ENCODE measurements around the gene SAT1. TPM values are rescaled to one million over a fixed set of nuclear protein-coding genes. Genes with fewer than 3 reads are reported as not detected.

Gene SAT1
- total RNA-seq, 4 donors from 2014 or later, result 287 to 793 (median 450) TPM

GRCh38 chrX:23784470-23785331, 1.7 kb downstream of the SAT1 start:
- no peak for DNase-seq
- intact Hi-C loops (cut with DNase I), result no loop called here
- TF ChIP-seq, protein P1, sequence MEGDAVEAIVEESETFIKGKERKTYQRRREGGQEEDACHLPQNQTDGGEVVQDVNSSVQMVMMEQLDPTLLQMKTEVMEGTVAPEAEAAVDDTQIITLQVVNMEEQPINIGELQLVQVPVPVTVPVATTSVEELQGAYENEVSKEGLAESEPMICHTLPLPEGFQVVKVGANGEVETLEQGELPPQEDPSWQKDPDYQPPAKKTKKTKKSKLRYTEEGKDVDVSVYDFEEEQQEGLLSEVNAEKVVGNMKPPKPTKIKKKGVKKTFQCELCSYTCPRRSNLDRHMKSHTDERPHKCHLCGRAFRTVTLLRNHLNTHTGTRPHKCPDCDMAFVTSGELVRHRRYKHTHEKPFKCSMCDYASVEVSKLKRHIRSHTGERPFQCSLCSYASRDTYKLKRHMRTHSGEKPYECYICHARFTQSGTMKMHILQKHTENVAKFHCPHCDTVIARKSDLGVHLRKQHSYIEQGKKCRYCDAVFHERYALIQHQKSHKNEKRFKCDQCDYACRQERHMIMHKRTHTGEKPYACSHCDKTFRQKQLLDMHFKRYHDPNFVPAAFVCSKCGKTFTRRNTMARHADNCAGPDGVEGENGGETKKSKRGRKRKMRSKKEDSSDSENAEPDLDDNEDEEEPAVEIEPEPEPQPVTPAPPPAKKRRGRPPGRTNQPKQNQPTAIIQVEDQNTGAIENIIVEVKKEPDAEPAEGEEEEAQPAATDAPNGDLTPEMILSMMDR (IDR thresholded peaks at IDR 0.05), result no peak
- TF ChIP-seq POLR2A (IDR thresholded peaks at IDR 0.05), result no peak

GRCh38 chrX:23785580-23785979, 2.6 kb downstream of the SAT1 start:
- 42 to 59% methylated on average over 2 of the region's 2 CpGs for WGBS, 2 donors
- peaks cover 0 to 15% (median 0%) of the 10 kb centered on the region in 3 donors for H3K36me3 ChIP-seq
- H3K4me3 ChIP-seq, result peak overlapping the region in 3 of 4 donors; percentile 69 to 72 (median 72)
- H3K9me3 ChIP-seq, result no peaks in the 10 kb centered on the region
- no peaks in the 10 kb centered on the region for H3K27me3 ChIP-seq
- TF ChIP-seq POLR2A (IDR thresholded peaks at IDR 0.05), result peak in 1 of 4 donors; percentile 28
- TF ChIP-seq, protein P1 (IDR thresholded peaks at IDR 0.05), result no peak
- no peak for DNase-seq
- peak overlapping the region in 3 of 4 donors; percentile 66 to 97 (median 97) for H3K27ac ChIP-seq
- intact Hi-C loops (cut with DNase I), result no loop called here
- H3K4me1 ChIP-seq, result peaks cover 0 to 25% (median 0%) of the 10 kb centered on the region in 3 donors

More at GRCh38 chrX:23784470-23785331, 1.7 kb downstream of the SAT1 start:
- no peaks in the 10 kb centered on the region for H3K27me3 ChIP-seq
- peaks cover 0 to 15% (median 0%) of the 10 kb centered on the region in 3 donors for H3K36me3 ChIP-seq
- H3K4me1 ChIP-seq, result peaks cover 0 to 25% (median 0%) of the 10 kb centered on the region in 3 donors
- WGBS, 2 donors, result 24 to 56% methylated on average over 6 to 8 of the region's 8 CpGs
- H3K4me3 ChIP-seq, result peak overlapping the region; percentile 63 to 72 (median 70)
- no peaks in the 10 kb centered on the region for H3K9me3 ChIP-seq
- H3K27ac ChIP-seq, result peak overlapping the region; percentile 91 to 97 (median 95)

GRCh38 chrX:23786268-23786815, 3.4 kb downstream of the SAT1 start:
- Histone ChIP-seq H3K27me3 (no peaks in the 10 kb centered on the region), H3K4me1 (peaks cover 0 to 25% (median 0%) of the 10 kb centered on the region in 3 donors), H3K27ac (peak overlapping the region in 1 of 4 donors; percentile 97), H3K9me3 (no peaks in the 10 kb centered on the region), H3K36me3 (peaks cover 0 to 15% (median 0%) of the 10 kb centered on the region in 3 donors), H3K4me3 (no peak overlapping the region)
- intact Hi-C loops (cut with DNase I), result no loop called here
- DNase-seq, result no peak
- WGBS, 2 donors, result 87 to 94% methylated on average over 5 to 7 of the region's 11 CpGs
- TF ChIP-seq, protein P1 (IDR thresholded peaks at IDR 0.05), result no peak
- no peak for TF ChIP-seq POLR2A (IDR thresholded peaks at IDR 0.05)

DNA sequence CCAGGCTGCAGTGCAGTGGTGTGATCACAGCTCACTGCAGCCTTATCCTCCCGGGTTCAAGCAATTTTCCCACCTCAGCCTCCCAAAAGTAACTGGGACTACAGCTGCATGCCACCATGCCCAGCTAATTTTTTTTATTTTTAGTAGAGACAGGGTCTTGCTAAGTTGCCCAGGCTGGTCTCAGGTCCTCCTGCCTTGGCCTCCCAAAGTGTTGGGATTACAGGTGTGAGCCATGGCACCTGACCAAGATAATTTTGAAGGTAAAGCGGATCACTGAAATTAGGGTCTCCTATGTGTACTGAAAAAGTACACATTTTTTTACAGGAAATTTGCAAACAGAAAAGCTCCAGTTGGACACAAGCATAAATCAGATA, 4.8 kb downstream of the SAT1 start:
- no peak overlapping the region for H3K4me3 ChIP-seq
- peaks cover 0 to 17% (median 0%) of the 10 kb centered on the region in 3 donors for H3K4me1 ChIP-seq
- no peaks in the 10 kb centered on the region for H3K9me3 ChIP-seq
- TF ChIP-seq POLR2A (IDR thresholded peaks at IDR 0.05), result no peak
- TF ChIP-seq, protein P1 (IDR thresholded peaks at IDR 0.05), result no peak
- intact Hi-C loops (cut with DNase I), result no loop called here
- WGBS, 2 donors, result 100% methylated on average over 1 of the region's 2 CpGs
- no peaks in the 10 kb centered on the region for H3K27me3 ChIP-seq
- H3K27ac ChIP-seq, result peak overlapping the region in 1 of 4 donors; percentile 13
- no peak for DNase-seq
- H3K36me3 ChIP-seq, result peaks cover 0 to 15% (median 0%) of the 10 kb centered on the region in 3 donors

DNA sequence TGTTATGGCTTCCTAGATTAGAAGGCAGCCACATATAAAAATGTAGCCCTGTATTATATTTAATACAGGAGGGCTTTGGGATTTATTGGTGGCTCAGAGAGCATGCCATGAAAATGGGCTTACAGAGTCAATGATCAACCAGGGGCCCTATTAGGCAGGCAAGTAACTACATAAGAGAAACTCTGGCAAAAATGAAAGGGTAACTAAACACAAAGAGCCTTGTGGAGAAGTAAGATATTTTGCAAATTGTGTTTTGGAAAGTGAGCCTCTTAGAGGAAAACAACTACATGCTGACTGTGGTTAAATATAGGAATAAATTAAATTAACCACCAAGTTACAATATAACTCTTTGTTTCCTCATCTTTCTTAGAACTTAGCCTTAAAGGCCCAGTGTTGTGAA, 5.5 kb downstream of the SAT1 start:
- TF ChIP-seq, protein P1 (IDR thresholded peaks at IDR 0.05), result no peak
- TF ChIP-seq POLR2A (IDR thresholded peaks at IDR 0.05), result no peak
- Histone ChIP-seq H3K9me3 (no peaks in the 10 kb centered on the region), H3K27ac (peak overlapping the region in 2 of 4 donors; percentile 3 to 13), H3K36me3 (peaks cover 0 to 15% (median 0%) of the 10 kb centered on the region in 3 donors), H3K4me3 (no peak overlapping the region), H3K27me3 (no peaks in the 10 kb centered on the region), H3K4me1 (peaks cover 0 to 16% (median 0%) of the 10 kb centered on the region in 3 donors)
- intact Hi-C loops (cut with DNase I), result no loop called here
- no peak for DNase-seq
